ENCODE results near the gene CLEC11A. TPM values are rescaled to one million over a fixed set of nuclear protein-coding genes. Genes with fewer than 3 reads are reported as not detected.
A peak's percentile ranks its signal among the peaks of the same experiment; 100 is the strongest.

The CLEC11A gene
- total and polyA plus RNA-seq, 10 of the 15 experiments (the other 5 are each of a cell fraction or from before 2014, with no cell fraction given), result not detected

DNA sequence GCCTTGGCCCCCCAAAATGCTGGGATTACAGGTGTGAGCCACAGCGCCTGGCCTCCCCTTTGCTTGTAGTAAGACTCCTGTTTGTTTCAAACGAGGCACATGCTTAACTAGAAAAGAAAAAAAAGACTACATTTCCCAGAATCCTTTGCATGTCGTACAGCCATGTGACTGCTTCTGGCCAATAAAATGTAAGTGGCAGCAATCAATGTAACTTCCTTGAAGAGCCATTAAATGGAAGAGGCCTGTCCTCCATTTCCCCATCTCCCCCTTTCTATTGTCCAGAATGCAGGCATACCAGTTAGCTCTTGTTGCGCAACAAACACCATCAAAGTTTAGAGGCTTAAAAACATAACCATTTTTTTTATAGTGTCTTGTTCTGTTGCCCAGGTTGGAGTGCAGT is 36.7 kb downstream of the CLEC11A start (continued):
- TF ChIP-seq, protein P1, sequence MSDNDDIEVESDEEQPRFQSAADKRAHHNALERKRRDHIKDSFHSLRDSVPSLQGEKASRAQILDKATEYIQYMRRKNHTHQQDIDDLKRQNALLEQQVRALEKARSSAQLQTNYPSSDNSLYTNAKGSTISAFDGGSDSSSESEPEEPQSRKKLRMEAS (IDR thresholded peaks at IDR 0.05; ENCODE audit: low read depth, low read length), result no peak
- TF ChIP-seq, protein P2, sequence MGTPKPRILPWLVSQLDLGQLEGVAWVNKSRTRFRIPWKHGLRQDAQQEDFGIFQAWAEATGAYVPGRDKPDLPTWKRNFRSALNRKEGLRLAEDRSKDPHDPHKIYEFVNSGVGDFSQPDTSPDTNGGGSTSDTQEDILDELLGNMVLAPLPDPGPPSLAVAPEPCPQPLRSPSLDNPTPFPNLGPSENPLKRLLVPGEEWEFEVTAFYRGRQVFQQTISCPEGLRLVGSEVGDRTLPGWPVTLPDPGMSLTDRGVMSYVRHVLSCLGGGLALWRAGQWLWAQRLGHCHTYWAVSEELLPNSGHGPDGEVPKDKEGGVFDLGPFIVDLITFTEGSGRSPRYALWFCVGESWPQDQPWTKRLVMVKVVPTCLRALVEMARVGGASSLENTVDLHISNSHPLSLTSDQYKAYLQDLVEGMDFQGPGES (IDR thresholded peaks at IDR 0.05), result no peak
- TF ChIP-seq ETV6 (conservative IDR thresholded peaks at IDR 0.05 in 1 of 2, IDR thresholded peaks at IDR 0.05 in 1 of 2; ENCODE audit: borderline replicate concordance in 1 of 2, low read depth in 1 of 2) (no peak), SIN3A (IDR thresholded peaks at IDR 0.05; ENCODE audit: low read depth, low read length) (no peak), ATF3 (IDR thresholded peaks at IDR 0.05; ENCODE audit: borderline replicate concordance, extremely low read depth, low read depth, low read length) (peak; percentile 48; the same call in 1 of the 2 replicates), TAF1 (IDR thresholded peaks at IDR 0.05; ENCODE audit: borderline replicate concordance, low read depth, low read length) (no peak), YY1 (IDR thresholded peaks at IDR 0.05; ENCODE audit: low read depth, low read length) (peak; percentile 69), CHD2 (IDR thresholded peaks at IDR 0.05; ENCODE audit: borderline replicate concordance, low read depth, low read length) (no peak), CUX1 (IDR thresholded peaks at IDR 0.05; ENCODE audit: insufficient replicate concordance, low read depth, low read length) (no peak), ZNF274 (IDR thresholded peaks at IDR 0.05; ENCODE audit: insufficient read depth, insufficient read length) (no peak), MXI1 (IDR thresholded peaks at IDR 0.05; ENCODE audit: low read depth, low read length) (no peak), SIX5 (IDR thresholded peaks at IDR 0.05; ENCODE audit: low read depth, low read length, severe bottlenecking) (peak; percentile 66), HDAC6 (IDR thresholded peaks at IDR 0.05; ENCODE audit: unreplicated experiment) (no peak), RUNX3 (IDR thresholded peaks at IDR 0.05; ENCODE audit: low read length) (no peak), HCFC1 (IDR thresholded peaks at IDR 0.05; ENCODE audit: low read length) (peak; percentile 58)
- TF ChIP-seq, protein P3, sequence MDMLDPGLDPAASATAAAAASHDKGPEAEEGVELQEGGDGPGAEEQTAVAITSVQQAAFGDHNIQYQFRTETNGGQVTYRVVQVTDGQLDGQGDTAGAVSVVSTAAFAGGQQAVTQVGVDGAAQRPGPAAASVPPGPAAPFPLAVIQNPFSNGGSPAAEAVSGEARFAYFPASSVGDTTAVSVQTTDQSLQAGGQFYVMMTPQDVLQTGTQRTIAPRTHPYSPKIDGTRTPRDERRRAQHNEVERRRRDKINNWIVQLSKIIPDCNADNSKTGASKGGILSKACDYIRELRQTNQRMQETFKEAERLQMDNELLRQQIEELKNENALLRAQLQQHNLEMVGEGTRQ (IDR thresholded peaks at IDR 0.05; ENCODE audit: borderline replicate concordance, low read depth, low read length), result peak; percentile 37; the same call in 1 of the 2 replicates
- TF ChIP-seq, protein P4, sequence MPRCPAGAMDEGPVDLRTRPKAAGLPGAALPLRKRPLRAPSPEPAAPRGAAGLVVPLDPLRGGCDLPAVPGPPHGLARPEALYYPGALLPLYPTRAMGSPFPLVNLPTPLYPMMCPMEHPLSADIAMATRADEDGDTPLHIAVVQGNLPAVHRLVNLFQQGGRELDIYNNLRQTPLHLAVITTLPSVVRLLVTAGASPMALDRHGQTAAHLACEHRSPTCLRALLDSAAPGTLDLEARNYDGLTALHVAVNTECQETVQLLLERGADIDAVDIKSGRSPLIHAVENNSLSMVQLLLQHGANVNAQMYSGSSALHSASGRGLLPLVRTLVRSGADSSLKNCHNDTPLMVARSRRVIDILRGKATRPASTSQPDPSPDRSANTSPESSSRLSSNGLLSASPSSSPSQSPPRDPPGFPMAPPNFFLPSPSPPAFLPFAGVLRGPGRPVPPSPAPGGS (IDR thresholded peaks at IDR 0.05; ENCODE audit: borderline replicate concordance, insufficient read depth, low read depth, low read length, poor library complexity, severe bottlenecking), result no peak
- TF ChIP-seq, protein P5, sequence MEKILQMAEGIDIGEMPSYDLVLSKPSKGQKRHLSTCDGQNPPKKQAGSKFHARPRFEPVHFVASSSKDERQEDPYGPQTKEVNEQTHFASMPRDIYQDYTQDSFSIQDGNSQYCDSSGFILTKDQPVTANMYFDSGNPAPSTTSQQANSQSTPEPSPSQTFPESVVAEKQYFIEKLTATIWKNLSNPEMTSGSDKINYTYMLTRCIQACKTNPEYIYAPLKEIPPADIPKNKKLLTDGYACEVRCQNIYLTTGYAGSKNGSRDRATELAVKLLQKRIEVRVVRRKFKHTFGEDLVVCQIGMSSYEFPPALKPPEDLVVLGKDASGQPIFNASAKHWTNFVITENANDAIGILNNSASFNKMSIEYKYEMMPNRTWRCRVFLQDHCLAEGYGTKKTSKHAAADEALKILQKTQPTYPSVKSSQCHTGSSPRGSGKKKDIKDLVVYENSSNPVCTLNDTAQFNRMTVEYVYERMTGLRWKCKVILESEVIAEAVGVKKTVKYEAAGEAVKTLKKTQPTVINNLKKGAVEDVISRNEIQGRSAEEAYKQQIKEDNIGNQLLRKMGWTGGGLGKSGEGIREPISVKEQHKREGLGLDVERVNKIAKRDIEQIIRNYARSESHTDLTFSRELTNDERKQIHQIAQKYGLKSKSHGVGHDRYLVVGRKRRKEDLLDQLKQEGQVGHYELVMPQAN (conservative IDR thresholded peaks at IDR 0.05), result no peak
